ENCODE results near the gene EPS8.

DNA sequence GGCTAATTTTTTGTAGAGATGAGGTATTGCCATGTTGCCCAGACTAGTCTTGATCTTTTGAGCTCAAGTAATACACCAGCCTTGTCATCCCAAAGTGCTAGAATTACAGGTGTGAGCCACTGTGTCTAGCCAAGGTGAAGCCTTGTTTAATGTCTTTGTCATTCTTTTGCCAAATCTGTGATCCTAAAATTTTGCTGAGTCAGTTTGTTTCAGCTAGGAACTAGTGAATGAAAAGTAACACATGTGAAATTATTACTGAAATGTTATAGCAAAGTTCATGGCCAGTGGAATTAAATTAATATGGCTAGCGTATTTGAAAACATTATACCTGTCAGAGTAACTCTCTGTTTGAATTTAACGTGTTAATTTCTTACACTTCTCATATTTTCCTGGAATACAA, 26.5 kb upstream of the EPS8 start:
- TF ChIP-seq POLR2A (IDR thresholded peaks at IDR 0.05): no peak
- TF ChIP-seq, protein P1, sequence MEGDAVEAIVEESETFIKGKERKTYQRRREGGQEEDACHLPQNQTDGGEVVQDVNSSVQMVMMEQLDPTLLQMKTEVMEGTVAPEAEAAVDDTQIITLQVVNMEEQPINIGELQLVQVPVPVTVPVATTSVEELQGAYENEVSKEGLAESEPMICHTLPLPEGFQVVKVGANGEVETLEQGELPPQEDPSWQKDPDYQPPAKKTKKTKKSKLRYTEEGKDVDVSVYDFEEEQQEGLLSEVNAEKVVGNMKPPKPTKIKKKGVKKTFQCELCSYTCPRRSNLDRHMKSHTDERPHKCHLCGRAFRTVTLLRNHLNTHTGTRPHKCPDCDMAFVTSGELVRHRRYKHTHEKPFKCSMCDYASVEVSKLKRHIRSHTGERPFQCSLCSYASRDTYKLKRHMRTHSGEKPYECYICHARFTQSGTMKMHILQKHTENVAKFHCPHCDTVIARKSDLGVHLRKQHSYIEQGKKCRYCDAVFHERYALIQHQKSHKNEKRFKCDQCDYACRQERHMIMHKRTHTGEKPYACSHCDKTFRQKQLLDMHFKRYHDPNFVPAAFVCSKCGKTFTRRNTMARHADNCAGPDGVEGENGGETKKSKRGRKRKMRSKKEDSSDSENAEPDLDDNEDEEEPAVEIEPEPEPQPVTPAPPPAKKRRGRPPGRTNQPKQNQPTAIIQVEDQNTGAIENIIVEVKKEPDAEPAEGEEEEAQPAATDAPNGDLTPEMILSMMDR (IDR thresholded peaks at IDR 0.05): no peak

Measured in lower leg skin (tissue), 3 donors.